ENCODE measurements around the gene SWI5. TPM values are rescaled to one million over a fixed set of nuclear protein-coding genes. Genes with fewer than 3 reads are reported as not detected.
A peak's percentile ranks its signal among the peaks of the same experiment; 100 is the strongest.
"Not testable (repeated sequence)": the region's sequence is repeated elsewhere in the genome, so short reads cannot be mapped to it uniquely, and the experiment has no call there.

The SWI5 gene
- polyA plus RNA-seq, 1 donor = 21.8 TPM

- DNase-seq = not testable (repeated sequence)
Observed at GRCh38 chr9:128279088-128280073, 3.3 kb downstream of the SWI5 start.

- DNase-seq = no peak
Observed at GRCh38 chr9:128280084-128280622, 4.1 kb downstream of the SWI5 start.

- no peak for DNase-seq
Observed at GRCh38 chr9:128282500-128282899, 6.4 kb downstream of the SWI5 start.

- DNase-seq = no peak
Observed at GRCh38 chr9:128285033-128285784, 9.1 kb downstream of the SWI5 start.

- DNase-seq = peak; percentile 69
Observed at GRCh38 chr9:128286440-128286839, 10.4 kb downstream of the SWI5 start.

- no peak for DNase-seq
Observed at GRCh38 chr9:128288273-128289004, 12.4 kb downstream of the SWI5 start.

- no peak for DNase-seq
Observed at GRCh38 chr9:128292009-128292408, 15.9 kb downstream of the SWI5 start.

- no peak for DNase-seq
Observed at GRCh38 chr9:128293091-128293490, 17.0 kb downstream of the SWI5 start.

- no peak for DNase-seq
Observed at GRCh38 chr9:128294142-128294541, 18.1 kb downstream of the SWI5 start.

GRCh38 chr9:128296340-128297220 is 20.5 kb downstream of the SWI5 start:
- DNase-seq = no peak

- no peak for DNase-seq
Observed at GRCh38 chr9:128297221-128297773, 21.2 kb downstream of the SWI5 start.

GRCh38 chr9:128298535-128299482 is 22.7 kb downstream of the SWI5 start:
- no peak for DNase-seq

GRCh38 chr9:128304136-128304970 is 28.3 kb downstream of the SWI5 start:
- no peak for DNase-seq

GRCh38 chr9:128304971-128305288 is 28.9 kb downstream of the SWI5 start:
- DNase-seq = no peak

- DNase-seq = no peak
Observed at GRCh38 chr9:128309551-128309950, 33.5 kb downstream of the SWI5 start.

GRCh38 chr9:128310461-128310860 is 34.4 kb downstream of the SWI5 start:
- DNase-seq = no peak

GRCh38 chr9:128314697-128315096 is 38.6 kb downstream of the SWI5 start:
- no peak for DNase-seq

- DNase-seq = no peak
Observed at GRCh38 chr9:128316421-128316820, 40.3 kb downstream of the SWI5 start.

- no peak for DNase-seq
Observed at GRCh38 chr9:128317629-128318028, 41.6 kb downstream of the SWI5 start.

Data from hindlimb muscle (tissue), 1 donor.